Upper lobe of left lung (tissue), 4 donors: ENCODE data around the gene RNLS.

Experiments used
- CTCF ChIP-seq, 6 experiments: fragments of 450-650 bp in 4 of 6; fragments of 200-600 bp in 2 of 6; sonication (generic) in 2 of 6; IDR thresholded peaks; one replicate each; pipeline ENCODE4 v1.5.1; 2016 to 2019; ENCODE audit warnings: antibody characterized with exemption in 6 of 6
- EP300 ChIP-seq, 4 donors: sonication (generic); formaldehyde crosslinking; IDR thresholded peaks; one replicate each; pipeline ENCODE4 v1.5.1; 2017; ENCODE audit warnings: antibody characterized with exemption in 4 of 4, control low read depth in 2 of 4
- POLR2AphosphoS5 ChIP-seq, 2 donors: sonication (generic); formaldehyde crosslinking; IDR thresholded peaks; one replicate each; pipeline ENCODE4 v1.5.1; 2017; ENCODE audit warnings: antibody characterized with exemption in 2 of 2

GRCh38 chr10:88490231-88490980, 92.7 kb downstream of the RNLS start:
- TF ChIP-seq CTCF (IDR thresholded peaks at IDR 0.05) (no peak), EP300 (IDR thresholded peaks at IDR 0.05) (no peak), POLR2AphosphoS5 (IDR thresholded peaks at IDR 0.05) (no peak)
